Activated T-cell treated with anti-CD3 and anti-CD28 coated beads, Interleukin-2, amount 50 U/mL, for 4 hours (primary cell): ENCODE results near the gene CLEC16A. TPM values are rescaled to one million over a fixed set of nuclear protein-coding genes. Genes with fewer than 3 reads are reported as not detected.

Experiments used
- ATAC-seq, 2 donors: fragments of 200-7000 bp; cut with Tn5 transposase; one replicate each; pipeline ENCODE4 v1.10.0; 2021
- DNase-seq: peaks from one replicate; pipeline ENCODE4 v3.0.0-alpha.2; 2020
- H3K27me3 Mint-ChIP-seq: one replicate; pipeline ENCODE4 v1.8.0; 2021; ENCODE audit warnings: low read depth, mixed read lengths
- H3K36me3 Mint-ChIP-seq: one replicate; pipeline ENCODE4 v1.8.0; 2022; ENCODE audit warnings: mixed read lengths; ENCODE audit not compliant: insufficient read depth
- H3K4me1 Mint-ChIP-seq: one replicate; pipeline ENCODE4 v1.8.0; 2021; ENCODE audit warnings: low read depth, mixed read lengths
- H3K4me3 Mint-ChIP-seq: one replicate; pipeline ENCODE4 v1.8.0; 2021; ENCODE audit warnings: mild to moderate bottlenecking, moderate library complexity, mixed read lengths
- H3K9me3 Mint-ChIP-seq: one replicate; pipeline ENCODE4 v1.8.0; 2021; ENCODE audit warnings: mixed read lengths
- total RNA-seq, 3 donors: library from RNA; stranded (reverse); gene quantifications; one replicate each; pipeline ENCODE4 v1.2.1, GENCODE V29; 2021

Gene CLEC16A
- total RNA-seq, 3 donors from 2014 or later = 25.2 to 26.4 (median 26.3) TPM

- H3K4me1 Mint-ChIP-seq = peaks cover 30% of the 10 kb centered on the region
- H3K4me3 Mint-ChIP-seq = peak overlapping the region; percentile 64
- no peaks in the 10 kb centered on the region for H3K9me3 Mint-ChIP-seq
- no peaks in the 10 kb centered on the region for H3K27me3 Mint-ChIP-seq
- DNase-seq (no peak), ATAC-seq (no peak)
- H3K36me3 Mint-ChIP-seq = peaks cover 14% of the 10 kb centered on the region
These were observed 195.1 kb downstream of the CLEC16A start for GRCh38 chr16:11139326-11140097.

GRCh38 chr16:11140098-11140375 lies 195.7 kb downstream of the CLEC16A start:
- DNase-seq (peak; percentile 23), ATAC-seq (peak; percentile 59 to 69)
- Mint-ChIP-seq H3K4me1 (peaks cover 30% of the 10 kb centered on the region), H3K9me3 (no peaks in the 10 kb centered on the region), H3K36me3 (peaks cover 11% of the 10 kb centered on the region), H3K27me3 (no peaks in the 10 kb centered on the region), H3K4me3 (peak overlapping the region; percentile 64)

GRCh38 chr16:11140466-11140865 lies 196.1 kb downstream of the CLEC16A start:
- Mint-ChIP-seq H3K4me1 (peaks cover 30% of the 10 kb centered on the region), H3K27me3 (no peaks in the 10 kb centered on the region), H3K9me3 (no peaks in the 10 kb centered on the region), H3K36me3 (peaks cover 11% of the 10 kb centered on the region), H3K4me3 (peak overlapping the region; percentile 64)
- no peak for ATAC-seq
- DNase-seq = no peak

GRCh38 chr16:11140867-11141266 lies 196.5 kb downstream of the CLEC16A start:
- no peak overlapping the region for H3K4me3 Mint-ChIP-seq
- DNase-seq (no peak), ATAC-seq (no peak)
- H3K27me3 Mint-ChIP-seq = no peaks in the 10 kb centered on the region
- no peaks in the 10 kb centered on the region for H3K9me3 Mint-ChIP-seq
- H3K36me3 Mint-ChIP-seq = peaks cover 7% of the 10 kb centered on the region
- peaks cover 30% of the 10 kb centered on the region for H3K4me1 Mint-ChIP-seq

- H3K9me3 Mint-ChIP-seq = no peaks in the 10 kb centered on the region
- peaks cover 2% of the 10 kb centered on the region for H3K36me3 Mint-ChIP-seq
- peaks cover 30% of the 10 kb centered on the region for H3K4me1 Mint-ChIP-seq
- DNase-seq = no peak
- ATAC-seq = no peak
- H3K4me3 Mint-ChIP-seq = no peak overlapping the region
- no peaks in the 10 kb centered on the region for H3K27me3 Mint-ChIP-seq
These were observed 197.3 kb downstream of the CLEC16A start for GRCh38 chr16:11141409-11142260.

- DNase-seq = no peak
- H3K27me3 Mint-ChIP-seq = no peaks in the 10 kb centered on the region
- no peaks in the 10 kb centered on the region for H3K9me3 Mint-ChIP-seq
- peaks cover 2% of the 10 kb centered on the region for H3K36me3 Mint-ChIP-seq
- H3K4me3 Mint-ChIP-seq = no peak overlapping the region
- no peak for ATAC-seq
- H3K4me1 Mint-ChIP-seq = peaks cover 30% of the 10 kb centered on the region
These were observed 197.9 kb downstream of the CLEC16A start for GRCh38 chr16:11142261-11142630.

GRCh38 chr16:11142951-11143350 lies 198.6 kb downstream of the CLEC16A start:
- no peak for DNase-seq
- no peaks in the 10 kb centered on the region for H3K27me3 Mint-ChIP-seq
- H3K4me1 Mint-ChIP-seq = peaks cover 28% of the 10 kb centered on the region

GRCh38 chr16:11143372-11144035 lies 199.1 kb downstream of the CLEC16A start:
- DNase-seq = no peak
- Mint-ChIP-seq H3K4me1 (peaks cover 23% of the 10 kb centered on the region), H3K4me3 (no peak overlapping the region), H3K27me3 (no peaks in the 10 kb centered on the region), H3K9me3 (no peaks in the 10 kb centered on the region), H3K36me3 (peaks cover 3% of the 10 kb centered on the region)
- ATAC-seq = no peak

More at GRCh38 chr16:11142951-11143350, 198.6 kb downstream of the CLEC16A start:
- Mint-ChIP-seq H3K9me3 (no peaks in the 10 kb centered on the region), H3K36me3 (peaks cover under 1% of the 10 kb centered on the region), H3K4me3 (no peak overlapping the region)
- ATAC-seq = no peak

- DNase-seq = no peak
- H3K9me3 Mint-ChIP-seq = no peaks in the 10 kb centered on the region
- H3K4me1 Mint-ChIP-seq = peaks cover 20% of the 10 kb centered on the region
- peaks cover 7% of the 10 kb centered on the region for H3K36me3 Mint-ChIP-seq
- H3K4me3 Mint-ChIP-seq = no peak overlapping the region
- ATAC-seq = no peak
- H3K27me3 Mint-ChIP-seq = no peaks in the 10 kb centered on the region
These were observed 199.8 kb downstream of the CLEC16A start for GRCh38 chr16:11144122-11144521.

- H3K27me3 Mint-ChIP-seq = no peaks in the 10 kb centered on the region
- peaks cover 8% of the 10 kb centered on the region for H3K4me1 Mint-ChIP-seq
These were observed 200.9 kb downstream of the CLEC16A start for GRCh38 chr16:11145173-11145818.

GRCh38 chr16:11145819-11146211 lies 201.5 kb downstream of the CLEC16A start:
- Mint-ChIP-seq H3K27me3 (no peaks in the 10 kb centered on the region), H3K4me1 (peaks cover 4% of the 10 kb centered on the region), H3K9me3 (no peaks in the 10 kb centered on the region), H3K4me3 (no peak overlapping the region), H3K36me3 (peaks cover 10% of the 10 kb centered on the region)
- ATAC-seq = no peak
- DNase-seq = no peak

More at GRCh38 chr16:11145173-11145818, 200.9 kb downstream of the CLEC16A start:
- ATAC-seq (no peak), DNase-seq (no peak)
- Mint-ChIP-seq H3K9me3 (no peaks in the 10 kb centered on the region), H3K4me3 (no peak overlapping the region), H3K36me3 (peaks cover 7% of the 10 kb centered on the region)

- Mint-ChIP-seq H3K9me3 (no peaks in the 10 kb centered on the region), H3K4me3 (no peak overlapping the region), H3K36me3 (peaks cover 11% of the 10 kb centered on the region), H3K4me1 (peaks cover 2% of the 10 kb centered on the region), H3K27me3 (no peaks in the 10 kb centered on the region)
- ATAC-seq (no peak), DNase-seq (no peak)
These were observed 202.8 kb downstream of the CLEC16A start for GRCh38 chr16:11147033-11147753.

- DNase-seq = no peak
- H3K4me1 Mint-ChIP-seq = no peaks in the 10 kb centered on the region
- peaks cover 11% of the 10 kb centered on the region for H3K36me3 Mint-ChIP-seq
- no peaks in the 10 kb centered on the region for H3K27me3 Mint-ChIP-seq
- no peak for ATAC-seq
- H3K9me3 Mint-ChIP-seq = no peaks in the 10 kb centered on the region
- no peak overlapping the region for H3K4me3 Mint-ChIP-seq
These were observed 203.5 kb downstream of the CLEC16A start for GRCh38 chr16:11147754-11148444.
